ENCODE data around the gene DIMT1.

GRCh38 chr5:62421414-62421813 lies 17.7 kb upstream of the DIMT1 start:
- TF ChIP-seq CTCF (IDR thresholded peaks at IDR 0.05 in 4 of 5, conservative IDR thresholded peaks at IDR 0.05 in 1 of 5) = no peak
- TF ChIP-seq POLR2A (IDR thresholded peaks at IDR 0.05) = no peak

Data from gastrocnemius medialis (tissue), 4 donors.